CD4-positive, alpha-beta T cell treated with Interleukin-4 for 1 hour (primary cell): ENCODE results near the gene CUBN.
"Not testable (repeated sequence)": the region's sequence is repeated elsewhere in the genome, so short reads cannot be mapped to it uniquely, and the experiment has no call there.

Experiments
- DNase-seq, 2 donors: peaks; one replicate each; pipeline ENCODE4 v3.0.0-alpha.2; 2020 to 2022

The CUBN gene

DNA sequence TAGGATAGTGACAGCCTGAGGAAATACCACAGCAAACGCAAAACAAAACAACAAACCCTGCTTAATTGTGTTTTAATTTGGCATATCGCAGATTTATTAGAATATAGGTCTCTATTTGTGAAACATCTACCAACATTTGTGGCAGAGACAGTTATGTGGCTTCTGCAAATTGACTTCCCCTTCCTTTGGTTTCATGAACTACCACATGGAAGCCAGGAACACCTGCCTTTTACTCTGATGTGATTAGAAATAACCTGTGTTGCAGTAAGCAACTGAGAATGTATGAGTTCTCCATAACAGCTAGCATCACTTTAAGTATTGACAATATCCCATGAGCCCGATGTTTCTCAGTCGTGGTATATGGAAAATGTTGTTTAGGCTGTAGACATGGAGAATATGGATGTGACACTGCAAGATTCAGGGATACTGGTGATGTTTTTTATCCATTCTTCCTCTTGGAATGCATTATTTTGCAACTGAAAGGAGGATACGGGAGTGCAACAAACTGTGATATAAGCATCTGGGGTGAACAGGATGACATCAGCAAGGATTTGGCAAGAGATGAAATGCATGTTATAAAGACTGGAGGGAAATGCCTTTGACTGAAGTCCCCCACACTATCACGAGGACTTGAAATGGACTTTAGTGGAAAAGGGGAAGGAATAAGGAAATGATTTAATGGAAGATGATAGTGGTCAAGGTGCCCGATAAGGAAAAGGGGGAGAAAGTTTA lies 95.9 kb downstream of the CUBN start:
- DNase-seq: no peak

DNA sequence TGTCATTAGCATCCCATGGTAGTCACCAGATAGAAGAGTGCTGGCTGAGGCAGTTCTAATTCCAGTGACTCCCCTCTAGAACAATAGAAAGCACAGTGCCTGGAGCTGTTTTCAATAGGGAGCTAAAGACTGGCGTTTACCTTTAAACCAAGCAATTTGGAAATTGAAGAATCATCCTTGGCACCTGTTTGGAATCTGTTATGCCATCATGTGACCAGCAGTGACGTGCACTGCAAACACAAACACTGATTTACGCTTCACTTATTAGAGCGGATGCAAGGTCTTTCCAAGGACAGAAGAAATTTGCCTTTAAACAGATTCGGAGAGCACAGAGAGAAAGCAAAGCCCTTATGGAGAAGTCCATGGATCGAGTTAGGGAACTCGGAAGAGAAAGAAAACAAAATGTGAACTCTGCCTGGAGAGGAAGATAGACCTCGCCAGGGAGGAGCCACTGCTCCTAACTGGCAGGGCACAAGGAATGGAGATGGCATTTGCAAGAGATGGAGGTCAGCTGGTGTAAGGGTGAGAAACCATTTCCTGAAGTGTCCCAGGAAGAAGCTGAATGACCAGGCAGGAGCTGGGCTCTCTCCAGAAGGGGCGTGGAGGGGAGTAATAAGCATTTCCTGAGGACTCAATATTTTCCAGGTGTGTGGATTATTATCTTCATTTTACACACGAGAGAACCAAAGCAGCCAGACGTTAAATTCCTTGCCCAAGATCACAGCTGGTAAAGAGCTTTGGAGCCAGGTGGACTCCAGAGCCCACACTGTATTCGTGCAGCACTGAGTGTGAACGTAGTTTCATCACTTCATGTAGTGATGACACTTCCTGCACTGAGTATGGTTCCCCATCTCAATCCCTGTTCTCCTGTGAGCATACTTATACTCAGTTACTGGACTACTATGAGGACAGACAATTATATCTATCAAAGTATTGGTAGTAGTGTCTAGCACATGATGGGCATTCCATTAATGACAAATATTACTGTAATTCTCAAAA lies 97.7 kb downstream of the CUBN start:
- DNase-seq: peak in 1 of 2 donors; percentile 20

DNA sequence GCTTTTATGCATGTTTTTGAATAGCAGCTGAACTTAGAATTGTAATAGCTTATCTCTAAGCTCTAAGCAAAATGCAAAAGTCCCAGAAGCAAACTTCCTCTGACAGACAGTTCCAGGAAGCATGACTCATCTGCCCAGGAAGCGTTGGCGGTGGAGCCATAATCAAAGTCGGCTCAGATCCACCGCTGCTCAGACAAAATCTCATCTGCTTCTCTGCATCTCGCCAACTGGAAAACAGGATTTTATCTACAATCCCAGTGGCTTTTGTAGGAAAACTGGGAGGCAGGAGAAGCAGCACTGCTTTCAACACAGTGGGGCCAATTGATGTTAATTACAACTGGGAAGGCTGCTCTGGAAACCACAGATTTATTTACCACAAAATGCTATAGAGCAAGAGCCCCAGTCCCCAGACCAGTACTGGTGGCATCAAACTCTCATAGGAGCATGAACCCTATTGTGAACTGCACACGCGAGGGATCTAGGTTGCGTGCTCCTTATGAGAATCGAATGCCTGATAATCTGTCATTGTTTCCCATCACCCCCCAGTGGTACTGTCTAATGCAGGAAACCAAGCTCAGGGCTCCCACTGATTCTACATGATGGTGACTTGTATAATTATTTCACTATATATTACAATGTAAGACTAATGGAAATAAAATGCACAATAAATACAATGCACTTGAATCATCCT lies 99.9 kb downstream of the CUBN start:
- peak; percentile 85 to 86 for DNase-seq

- DNase-seq: no peak
Measured at GRCh38 chr10:17029239-17029580, 100.4 kb downstream of the CUBN start.

- no peak for DNase-seq
Measured at GRCh38 chr10:17028798-17029197, 100.8 kb downstream of the CUBN start.

DNA sequence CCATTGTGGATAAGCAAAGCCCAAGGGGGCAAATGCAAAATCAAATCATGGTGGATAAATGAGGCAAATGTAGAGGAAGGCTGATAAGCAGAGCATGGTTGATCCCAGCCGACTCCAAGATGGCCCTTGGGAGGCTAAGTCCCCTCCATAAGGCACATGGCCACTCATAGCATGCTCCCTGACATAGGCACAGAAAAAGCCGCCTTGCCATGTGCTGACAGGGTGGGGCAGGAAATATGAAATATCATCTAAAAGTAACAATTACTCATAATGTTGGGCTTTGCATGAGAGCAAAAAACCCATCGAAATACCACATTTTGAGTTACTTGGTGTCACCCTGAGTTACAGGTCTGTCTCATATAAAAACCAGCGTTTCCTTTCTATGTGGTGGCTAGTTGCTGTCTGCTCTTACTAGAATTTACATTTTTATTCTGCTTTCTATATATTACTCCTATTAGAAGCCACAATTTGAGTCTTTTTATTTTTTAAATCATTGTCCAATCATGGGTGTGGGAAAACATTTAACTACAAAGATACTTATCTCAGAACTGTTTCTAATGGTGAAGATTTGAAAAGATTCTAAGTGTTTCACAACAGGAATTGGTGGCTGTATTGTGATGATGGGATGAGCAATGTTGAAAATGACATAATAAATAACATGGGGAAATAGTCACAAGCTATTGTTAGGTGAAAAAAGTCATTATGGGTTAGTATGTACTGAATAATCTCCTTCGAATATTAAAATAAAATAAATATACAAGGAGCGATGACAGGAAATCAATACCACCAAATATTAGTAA lies 102.7 kb downstream of the CUBN start:
- peak; percentile 82 to 90 for DNase-seq

- peak; percentile 83 to 87 for DNase-seq
Measured at GRCh38 chr10:17025444-17026295, 103.9 kb downstream of the CUBN start.

- DNase-seq: no peak
Measured at GRCh38 chr10:17024461-17024860, 105.2 kb downstream of the CUBN start.

GRCh38 chr10:17023386-17024298 lies 106.0 kb downstream of the CUBN start:
- DNase-seq: peak; percentile 90 to 95

DNA sequence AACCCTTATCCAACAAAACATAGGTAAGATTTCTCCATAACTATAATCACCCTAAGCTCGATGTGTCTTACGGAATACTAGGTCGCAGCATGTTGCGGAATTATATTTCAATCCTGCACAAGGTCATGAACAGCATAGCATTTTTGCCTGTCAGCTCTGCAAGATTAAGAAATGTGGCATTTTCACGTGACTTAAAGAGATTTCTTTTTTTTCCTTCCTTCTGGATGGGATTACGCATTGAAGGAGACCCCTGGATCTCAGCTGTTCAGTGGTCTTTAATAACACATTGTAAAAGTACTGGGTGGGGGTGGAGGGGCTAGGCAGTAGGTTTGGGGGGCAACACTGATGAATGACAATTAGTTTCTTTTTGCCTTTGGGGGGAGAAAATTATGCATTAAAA lies 106.7 kb downstream of the CUBN start:
- no peak for DNase-seq

DNA sequence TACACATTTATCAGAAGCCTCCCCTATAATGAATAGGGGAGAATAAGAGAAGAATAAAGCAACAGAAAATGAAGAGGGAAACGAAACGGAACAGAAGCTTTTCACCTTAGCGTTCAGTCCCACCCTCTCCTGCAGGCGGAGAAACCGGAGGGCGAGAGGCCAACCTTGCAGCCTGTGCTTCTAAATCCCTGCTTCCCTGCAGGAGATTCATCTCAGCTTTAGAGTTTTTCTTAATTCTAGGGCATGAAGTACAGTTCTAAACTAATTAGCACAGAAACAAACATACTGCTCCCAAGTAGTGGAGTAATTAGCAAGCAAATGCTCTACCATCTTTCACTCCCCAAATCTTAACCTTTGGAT lies 107.2 kb downstream of the CUBN start:
- no peak for DNase-seq

GRCh38 chr10:17021656-17022465 lies 107.8 kb downstream of the CUBN start:
- no peak for DNase-seq

GRCh38 chr10:17019696-17020095 lies 109.9 kb downstream of the CUBN start:
- DNase-seq: no peak

DNA sequence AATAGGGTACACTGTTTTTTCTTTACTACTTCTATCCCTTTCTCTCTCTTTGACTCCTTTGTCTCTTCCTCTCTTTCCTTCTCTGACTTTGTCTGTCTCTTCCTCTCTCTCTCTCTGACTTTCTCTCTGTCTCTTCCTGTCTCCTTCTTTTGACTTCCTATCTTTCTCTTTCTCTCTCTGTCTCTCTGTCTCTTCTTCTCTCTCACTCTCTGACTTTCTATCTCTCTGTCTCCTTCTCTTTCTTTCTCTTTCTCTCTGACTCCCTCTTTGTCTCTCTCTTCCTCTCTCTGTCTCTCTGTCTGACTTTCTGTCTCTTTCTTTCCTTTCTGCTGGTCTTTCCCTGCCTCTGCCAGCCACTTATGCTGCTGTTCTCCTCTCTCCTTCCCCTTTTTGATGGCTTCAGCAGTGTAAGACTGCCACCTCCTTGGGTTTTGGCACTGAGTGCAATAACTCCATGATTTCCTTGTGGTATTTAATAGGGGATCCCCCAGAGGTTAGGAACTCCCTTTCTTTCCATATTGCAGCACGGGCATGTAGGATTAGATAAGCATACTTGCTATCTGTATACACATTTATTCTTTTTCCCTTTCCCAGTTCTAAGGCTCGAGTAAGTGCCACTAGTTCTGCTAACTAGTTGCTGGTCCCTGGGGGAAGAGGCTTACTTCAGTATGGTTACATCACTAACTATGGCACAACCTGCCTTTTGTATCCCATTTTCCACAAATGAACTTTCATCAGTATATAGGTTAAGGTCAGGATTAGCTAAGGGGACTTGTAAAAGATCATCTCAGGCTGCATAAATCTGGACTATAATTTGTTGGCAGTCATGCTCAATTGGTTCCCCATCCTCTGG lies 116.3 kb downstream of the CUBN start:
- DNase-seq: not testable (repeated sequence)

DNA sequence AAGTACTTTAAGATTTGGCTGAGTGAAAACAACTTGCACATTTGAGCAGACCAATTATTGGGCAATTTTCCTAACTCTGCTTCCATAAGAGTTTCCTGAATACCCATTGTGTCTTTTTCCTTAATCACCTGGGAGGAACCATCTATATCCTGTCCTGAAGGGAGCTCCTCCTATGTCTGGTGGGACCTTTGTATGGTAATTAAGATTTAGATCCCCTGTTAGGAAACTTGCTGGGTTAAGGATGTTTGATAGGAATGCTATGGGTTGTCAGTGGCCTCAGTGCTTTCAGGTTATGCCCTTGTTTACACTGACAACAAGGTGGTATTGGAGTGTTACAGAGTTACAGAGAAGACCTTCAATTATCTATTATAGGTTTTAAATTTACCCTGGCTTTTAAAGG lies 116.9 kb downstream of the CUBN start:
- not testable (repeated sequence) for DNase-seq

GRCh38 chr10:17010363-17011145 lies 119.1 kb downstream of the CUBN start:
- DNase-seq: no peak

DNA sequence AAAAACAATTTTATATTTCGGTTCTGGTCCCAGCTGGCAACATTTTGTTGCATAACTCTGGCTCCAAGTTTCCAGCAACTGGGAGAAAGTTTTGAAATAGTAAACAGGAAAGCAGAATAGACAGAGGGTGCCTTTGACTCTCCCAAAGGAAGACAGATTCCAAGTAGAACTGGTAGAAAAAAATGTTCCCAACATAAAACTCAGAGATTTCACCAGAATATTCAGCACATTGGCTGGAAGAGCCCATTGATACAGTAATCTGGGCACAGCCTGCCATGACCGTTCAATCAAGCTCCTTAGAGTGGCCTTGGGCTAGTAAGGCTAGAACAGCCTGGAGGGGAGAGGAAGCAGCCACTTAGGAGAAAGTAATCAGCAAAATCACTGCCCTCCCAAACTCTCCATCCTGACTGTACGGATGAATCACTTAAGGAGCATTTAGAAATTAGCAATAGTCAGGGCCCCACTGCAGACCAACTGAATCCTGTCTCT lies 120.4 kb downstream of the CUBN start:
- no peak for DNase-seq

- no peak for DNase-seq
Measured at GRCh38 chr10:17007418-17007770, 122.2 kb downstream of the CUBN start.
